Heart right ventricle (tissue), 12 donors: ENCODE measurements around the gene FCER2. TPM values are rescaled to one million over a fixed set of nuclear protein-coding genes. Genes with fewer than 3 reads are reported as not detected.

ENCODE experiments used
- polyA plus RNA-seq, 2 donors: library from polyadenylated mRNA; stranded (reverse); fragments of 200-250 nt; gene quantifications; one replicate each; pipeline ENCODE4 v1.2.3, GENCODE V29; 2013
- total RNA-seq, 10 donors: library from RNA; stranded (reverse); fragmentation: NEBNext Ultra II Directional in 3 of 10; extraction: Animal tissue kit (Norgen Biotek cat#: 25700) in 3 of 10; gene quantifications; one replicate each; pipeline versions ENCODE4 v1.2.1 to v1.2.4, GENCODE V29; 2021 to 2023
- donor health status: ischemic (EF 13 %, LVEDD 7.1; RV severe dilation, severe dysfunction).
- donor health status: healthy with polysubstance abuse.
- donor health status: DM: no; HTN: yes; CAD: no.
- donor health status: DM: no; HTN: no; CAD: no.
- donor health status: ischemic (EF 25% LVEDD 6.9; RV normal size, moderate dysfunction).
- donor health status: ischemic (EF 25% LVEDD 5.7; RV mildly dilated, moderate dysfunction).
- donor health status: healthy.
- donor health status: nonischemic (EF 11% LVEDD 7.7; RV severe dilation, severe dysfunction).
- donor health status: DM: yes; HTN: yes; CAD: no.
- donor health status: PGD.
- donor health status: ischemic (EF 29% LVEDD 5.4; RV normal size, mild dysfunction).
- donor health status: nonischemic (EF 23%, LVEDD 6.1; RV moderate dilation, normal function).

The FCER2 gene
- total and polyA plus RNA-seq, 12 donors = 0.13 to 1.0 (median 0.44) TPM; not detected in 5

Other genes with a start within 250 kb of the FCER2 start
- gene PEX11G, start 213.1 kb downstream of the FCER2 start, total RNA-seq = 1 to 10 TPM in 9 of 10 donors, under 1 TPM in 1; 0.95 to 2.4 (median 1.9) TPM
- 1 to 10 TPM; 1.2 to 3.9 TPM for gene PEX11G, start 213.1 kb downstream of the FCER2 start, polyA plus RNA-seq
- gene ZNF358, start 186.0 kb downstream of the FCER2 start, total RNA-seq = 100 to 1,000 TPM in 1 of 10 donors, 10 to 100 TPM in 9; 67.7 to 104 (median 76.5) TPM
- 100 to 1,000 TPM in 1 of 2 donors, 10 to 100 TPM in 1; 61.4 to 167 TPM for gene ZNF358, start 186.0 kb downstream of the FCER2 start, polyA plus RNA-seq
- 10 to 100 TPM; 10.4 to 29.1 (median 13.4) TPM for gene MCOLN1, start 179.5 kb downstream of the FCER2 start, total RNA-seq
- gene MCOLN1, start 179.5 kb downstream of the FCER2 start, polyA plus RNA-seq = 10 to 100 TPM; 20.8 to 34.9 TPM
- 10 to 100 TPM; 33.9 to 73.8 (median 41.6) TPM for gene PNPLA6, start 166.4 kb downstream of the FCER2 start, total RNA-seq
- gene PNPLA6, start 166.4 kb downstream of the FCER2 start, polyA plus RNA-seq = 10 to 100 TPM; 34.1 to 57.0 TPM
- 1 to 10 TPM in 1 of 10 donors, under 1 TPM in 9; 0.13 to 2.0 (median 0.30) TPM for gene CAMSAP3, start 106.3 kb downstream of the FCER2 start, total RNA-seq
- under 1 TPM; 0.03 to 0.37 TPM for gene CAMSAP3, start 106.3 kb downstream of the FCER2 start, polyA plus RNA-seq
- gene XAB2, start 72.6 kb downstream of the FCER2 start, total RNA-seq = 10 to 100 TPM; 18.6 to 25.1 (median 22.4) TPM
- 10 to 100 TPM; 28.0 to 31.9 TPM for gene XAB2, start 72.6 kb downstream of the FCER2 start, polyA plus RNA-seq
- gene PET100, start 72.3 kb downstream of the FCER2 start, total RNA-seq = 100 to 1,000 TPM; 119 to 230 (median 150) TPM
- gene PET100, start 72.3 kb downstream of the FCER2 start, polyA plus RNA-seq = 1,000 to 10,000 TPM in 1 of 2 donors, 10 to 100 TPM in 1; 99.1 to 1,041 TPM
- gene PCP2, start 68.4 kb downstream of the FCER2 start, total RNA-seq = 1 to 10 TPM in 5 of 10 donors, under 1 TPM in 3, not detected in 2; 0.35 to 3.8 (median 2.3) TPM
- gene PCP2, start 68.4 kb downstream of the FCER2 start, polyA plus RNA-seq = 1 to 10 TPM in 1 of 2 donors, under 1 TPM in 1; 0.67 to 1.0 TPM
- 10 to 100 TPM in 2 of 10 donors, 1 to 10 TPM in 8; 1.6 to 19.6 (median 2.5) TPM for gene STXBP2, start 65.0 kb downstream of the FCER2 start, total RNA-seq
- gene STXBP2, start 65.0 kb downstream of the FCER2 start, polyA plus RNA-seq = 1 to 10 TPM; 6.0 to 6.7 TPM
- under 1 TPM in 2 of 10 donors, not detected in 8; 0.51 to 0.76 TPM for gene RETN, start 33.1 kb downstream of the FCER2 start, total RNA-seq
- gene RETN, start 33.1 kb downstream of the FCER2 start, polyA plus RNA-seq = 10 to 100 TPM in 1 of 2 donors, 1 to 10 TPM in 1; 8.5 to 12.6 TPM
- gene MCEMP1, start 25.0 kb downstream of the FCER2 start, total RNA-seq = 1 to 10 TPM in 1 of 10 donors, under 1 TPM in 5, not detected in 4; 0.17 to 1.2 (median 0.25) TPM
- gene MCEMP1, start 25.0 kb downstream of the FCER2 start, polyA plus RNA-seq = under 1 TPM in 1 of 2 donors, not detected in 1; 0.71 TPM
- gene TRAPPC5, start 21.3 kb downstream of the FCER2 start, total RNA-seq = 100 to 1,000 TPM in 3 of 10 donors, 10 to 100 TPM in 7; 75.3 to 132 (median 86.0) TPM
- 100 to 1,000 TPM; 149 to 388 TPM for gene TRAPPC5, start 21.3 kb downstream of the FCER2 start, polyA plus RNA-seq
- gene CLEC4G, start 30.0 kb upstream of the FCER2 start, total RNA-seq = 1 to 10 TPM in 3 of 10 donors, under 1 TPM in 4, not detected in 3; 0.25 to 4.2 (median 0.91) TPM
- under 1 TPM; 0.20 to 0.73 TPM for gene CLEC4G, start 30.0 kb upstream of the FCER2 start, polyA plus RNA-seq
- gene CD209, start 45.4 kb upstream of the FCER2 start, total RNA-seq = 10 to 100 TPM in 2 of 10 donors, 1 to 10 TPM in 8; 1.6 to 29.6 (median 4.6) TPM
- gene CD209, start 45.4 kb upstream of the FCER2 start, polyA plus RNA-seq = under 1 TPM; 0.54 to 0.95 TPM
- not detected for gene CLEC4M, start 61.1 kb upstream of the FCER2 start, total RNA-seq
- not detected for gene CLEC4M, start 61.1 kb upstream of the FCER2 start, polyA plus RNA-seq
- gene EVI5L, start 128.1 kb upstream of the FCER2 start, total RNA-seq = 10 to 100 TPM; 16.8 to 26.3 (median 20.3) TPM
- 10 to 100 TPM; 12.9 to 21.0 TPM for gene EVI5L, start 128.1 kb upstream of the FCER2 start, polyA plus RNA-seq
- under 1 TPM in 1 of 10 donors, not detected in 9; 0.05 TPM for gene PRR36, start 172.3 kb upstream of the FCER2 start, total RNA-seq
- under 1 TPM; 0.01 to 0.07 TPM for gene PRR36, start 172.3 kb upstream of the FCER2 start, polyA plus RNA-seq
- gene LRRC8E, start 186.4 kb upstream of the FCER2 start, total RNA-seq = 1 to 10 TPM in 5 of 10 donors, under 1 TPM in 5; 0.33 to 3.3 (median 0.99) TPM
- 1 to 10 TPM in 1 of 2 donors, under 1 TPM in 1; 0.66 to 1.2 TPM for gene LRRC8E, start 186.4 kb upstream of the FCER2 start, polyA plus RNA-seq
- gene MAP2K7, start 201.7 kb upstream of the FCER2 start, total RNA-seq = 10 to 100 TPM; 21.3 to 32.5 (median 24.6) TPM
- gene MAP2K7, start 201.7 kb upstream of the FCER2 start, polyA plus RNA-seq = 10 to 100 TPM; 13.1 to 53.8 TPM
- gene TGFBR3L, start 212.7 kb upstream of the FCER2 start, total RNA-seq = 10 to 100 TPM in 2 of 10 donors, 1 to 10 TPM in 8; 1.1 to 11.6 (median 4.7) TPM
- 1 to 10 TPM; 1.9 to 2.3 TPM for gene TGFBR3L, start 212.7 kb upstream of the FCER2 start, polyA plus RNA-seq
- gene SNAPC2, start 218.2 kb upstream of the FCER2 start, total RNA-seq = 10 to 100 TPM in 3 of 10 donors, 1 to 10 TPM in 7; 5.7 to 12.9 (median 9.5) TPM
- gene SNAPC2, start 218.2 kb upstream of the FCER2 start, polyA plus RNA-seq = 10 to 100 TPM in 1 of 2 donors, 1 to 10 TPM in 1; 7.3 to 26.1 TPM
- under 1 TPM in 6 of 10 donors, not detected in 4; 0.18 to 0.44 (median 0.24) TPM for gene CTXN1, start 224.0 kb upstream of the FCER2 start, total RNA-seq
- under 1 TPM in 1 of 2 donors, not detected in 1; 0.74 TPM for gene CTXN1, start 224.0 kb upstream of the FCER2 start, polyA plus RNA-seq
- 10 to 100 TPM; 54.9 to 97.5 (median 71.4) TPM for gene TIMM44, start 241.5 kb upstream of the FCER2 start, total RNA-seq
- gene TIMM44, start 241.5 kb upstream of the FCER2 start, polyA plus RNA-seq = 100 to 1,000 TPM; 110 to 188 TPM